ENCODE measurements around the gene NCKAP5.

The NCKAP5 gene

DNA sequence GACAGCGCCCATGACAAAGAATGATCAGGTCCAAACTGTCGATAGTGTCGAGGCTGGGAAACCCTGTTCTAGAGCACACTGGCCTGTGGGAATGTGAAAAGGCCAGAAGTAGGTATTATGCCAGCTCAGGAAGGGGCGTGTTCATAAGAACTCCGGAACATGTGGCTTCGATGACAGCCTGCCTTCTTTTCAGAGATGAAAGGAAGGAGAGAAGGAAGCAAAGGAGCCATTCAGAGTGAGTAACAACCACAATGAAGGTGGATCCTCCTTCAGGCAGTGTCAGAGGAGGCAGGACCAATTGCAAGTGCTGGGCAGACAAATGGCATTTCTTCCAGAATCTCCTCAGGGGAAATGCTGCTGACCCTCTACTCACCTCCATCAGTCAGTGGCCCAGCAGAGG is 58.5 kb downstream of the NCKAP5 start:
- no peak for ATAC-seq (ENCODE audit: low read depth)
- Histone ChIP-seq H3K4me3 (ENCODE audit: severe bottlenecking) (no peak overlapping the region), H3K36me3 (ENCODE audit: low read depth) (no peaks in the 10 kb centered on the region), H3K4me1 (ENCODE audit: insufficient read depth, poor library complexity, severe bottlenecking) (peaks cover 9% of the 10 kb centered on the region), H3K27ac (ENCODE audit: poor library complexity, severe bottlenecking) (no peak overlapping the region), H3K27me3 (ENCODE audit: insufficient read depth, poor library complexity, severe bottlenecking) (no peaks in the 10 kb centered on the region), H3K9me3 (ENCODE audit: severe bottlenecking) (no peaks in the 10 kb centered on the region)
- DNase-seq (ENCODE audit: low spot score): no peak
- TF ChIP-seq, protein P1, sequence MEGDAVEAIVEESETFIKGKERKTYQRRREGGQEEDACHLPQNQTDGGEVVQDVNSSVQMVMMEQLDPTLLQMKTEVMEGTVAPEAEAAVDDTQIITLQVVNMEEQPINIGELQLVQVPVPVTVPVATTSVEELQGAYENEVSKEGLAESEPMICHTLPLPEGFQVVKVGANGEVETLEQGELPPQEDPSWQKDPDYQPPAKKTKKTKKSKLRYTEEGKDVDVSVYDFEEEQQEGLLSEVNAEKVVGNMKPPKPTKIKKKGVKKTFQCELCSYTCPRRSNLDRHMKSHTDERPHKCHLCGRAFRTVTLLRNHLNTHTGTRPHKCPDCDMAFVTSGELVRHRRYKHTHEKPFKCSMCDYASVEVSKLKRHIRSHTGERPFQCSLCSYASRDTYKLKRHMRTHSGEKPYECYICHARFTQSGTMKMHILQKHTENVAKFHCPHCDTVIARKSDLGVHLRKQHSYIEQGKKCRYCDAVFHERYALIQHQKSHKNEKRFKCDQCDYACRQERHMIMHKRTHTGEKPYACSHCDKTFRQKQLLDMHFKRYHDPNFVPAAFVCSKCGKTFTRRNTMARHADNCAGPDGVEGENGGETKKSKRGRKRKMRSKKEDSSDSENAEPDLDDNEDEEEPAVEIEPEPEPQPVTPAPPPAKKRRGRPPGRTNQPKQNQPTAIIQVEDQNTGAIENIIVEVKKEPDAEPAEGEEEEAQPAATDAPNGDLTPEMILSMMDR (IDR thresholded peaks at IDR 0.05; ENCODE audit: poor library complexity, severe bottlenecking): no peak

DNA sequence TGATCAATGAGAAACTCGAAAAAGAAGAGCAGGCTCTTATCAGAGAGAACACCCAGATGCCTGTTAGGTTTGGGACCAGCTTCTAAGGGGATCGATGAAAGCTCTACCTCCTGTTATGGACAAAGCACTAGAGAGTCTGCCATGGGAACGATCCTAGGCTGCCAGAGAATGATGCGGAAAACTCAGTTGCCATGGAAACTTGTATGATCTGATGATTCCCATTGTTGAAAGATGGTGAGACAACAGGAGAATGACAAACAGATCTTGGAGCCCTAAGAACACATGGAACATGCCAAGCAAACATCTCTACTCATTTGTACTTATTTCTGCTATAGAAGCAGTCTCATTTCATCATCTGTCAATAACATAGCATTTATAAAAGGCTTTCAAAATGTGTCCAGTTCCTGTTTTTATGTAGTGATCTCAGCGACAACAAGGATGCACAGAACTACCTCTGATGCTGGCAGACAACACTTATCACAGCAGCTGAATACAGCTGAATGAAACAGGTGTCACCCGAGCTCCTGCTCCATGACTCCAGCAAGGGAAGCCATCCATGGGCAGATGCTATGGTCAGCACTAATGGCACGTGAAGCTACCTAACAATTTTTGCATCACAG is 59.6 kb downstream of the NCKAP5 start:
- DNase-seq (ENCODE audit: low spot score): no peak
- no peak overlapping the region for H3K27ac ChIP-seq (ENCODE audit: poor library complexity, severe bottlenecking)
- H3K9me3 ChIP-seq (ENCODE audit: severe bottlenecking): no peaks in the 10 kb centered on the region

DNA sequence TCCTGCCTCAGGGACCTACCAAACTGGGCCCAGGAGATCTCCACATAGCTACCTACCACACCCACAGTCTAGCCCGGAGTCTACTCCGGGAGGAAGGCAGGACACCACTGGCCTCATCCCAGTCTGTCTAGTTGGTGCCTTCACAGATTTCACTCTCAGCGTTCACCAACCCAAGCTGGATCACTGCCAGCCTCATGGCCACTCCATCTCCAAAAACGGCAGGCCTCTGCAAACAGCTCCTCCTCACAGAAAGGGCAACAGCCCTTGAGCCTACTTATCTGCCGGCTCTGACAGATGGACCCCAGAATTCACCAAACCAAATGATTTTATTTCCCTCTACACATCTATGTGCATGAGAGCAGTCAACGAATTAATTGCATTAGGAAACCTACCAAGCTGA is 61.3 kb downstream of the NCKAP5 start:
- ATAC-seq (ENCODE audit: low read depth) (no peak), DNase-seq (ENCODE audit: low spot score) (no peak)
- Histone ChIP-seq H3K36me3 (ENCODE audit: low read depth) (no peaks in the 10 kb centered on the region), H3K4me3 (ENCODE audit: severe bottlenecking) (no peak overlapping the region), H3K9me3 (ENCODE audit: severe bottlenecking) (no peaks in the 10 kb centered on the region), H3K27me3 (ENCODE audit: insufficient read depth, poor library complexity, severe bottlenecking) (no peaks in the 10 kb centered on the region), H3K27ac (ENCODE audit: poor library complexity, severe bottlenecking) (no peak overlapping the region), H3K4me1 (ENCODE audit: insufficient read depth, poor library complexity, severe bottlenecking) (peaks cover 14% of the 10 kb centered on the region)
- TF ChIP-seq, protein P1 (IDR thresholded peaks at IDR 0.05; ENCODE audit: poor library complexity, severe bottlenecking): no peak

More for the DNA sequence above, 59.6 kb downstream of the NCKAP5 start:
- Histone ChIP-seq H3K27me3 (ENCODE audit: insufficient read depth, poor library complexity, severe bottlenecking) (no peaks in the 10 kb centered on the region), H3K4me3 (ENCODE audit: severe bottlenecking) (no peak overlapping the region), H3K4me1 (ENCODE audit: insufficient read depth, poor library complexity, severe bottlenecking) (peaks cover 14% of the 10 kb centered on the region), H3K36me3 (ENCODE audit: low read depth) (no peaks in the 10 kb centered on the region)
- TF ChIP-seq, protein P1 (IDR thresholded peaks at IDR 0.05; ENCODE audit: poor library complexity, severe bottlenecking): no peak
- ATAC-seq (ENCODE audit: low read depth): no peak

DNA sequence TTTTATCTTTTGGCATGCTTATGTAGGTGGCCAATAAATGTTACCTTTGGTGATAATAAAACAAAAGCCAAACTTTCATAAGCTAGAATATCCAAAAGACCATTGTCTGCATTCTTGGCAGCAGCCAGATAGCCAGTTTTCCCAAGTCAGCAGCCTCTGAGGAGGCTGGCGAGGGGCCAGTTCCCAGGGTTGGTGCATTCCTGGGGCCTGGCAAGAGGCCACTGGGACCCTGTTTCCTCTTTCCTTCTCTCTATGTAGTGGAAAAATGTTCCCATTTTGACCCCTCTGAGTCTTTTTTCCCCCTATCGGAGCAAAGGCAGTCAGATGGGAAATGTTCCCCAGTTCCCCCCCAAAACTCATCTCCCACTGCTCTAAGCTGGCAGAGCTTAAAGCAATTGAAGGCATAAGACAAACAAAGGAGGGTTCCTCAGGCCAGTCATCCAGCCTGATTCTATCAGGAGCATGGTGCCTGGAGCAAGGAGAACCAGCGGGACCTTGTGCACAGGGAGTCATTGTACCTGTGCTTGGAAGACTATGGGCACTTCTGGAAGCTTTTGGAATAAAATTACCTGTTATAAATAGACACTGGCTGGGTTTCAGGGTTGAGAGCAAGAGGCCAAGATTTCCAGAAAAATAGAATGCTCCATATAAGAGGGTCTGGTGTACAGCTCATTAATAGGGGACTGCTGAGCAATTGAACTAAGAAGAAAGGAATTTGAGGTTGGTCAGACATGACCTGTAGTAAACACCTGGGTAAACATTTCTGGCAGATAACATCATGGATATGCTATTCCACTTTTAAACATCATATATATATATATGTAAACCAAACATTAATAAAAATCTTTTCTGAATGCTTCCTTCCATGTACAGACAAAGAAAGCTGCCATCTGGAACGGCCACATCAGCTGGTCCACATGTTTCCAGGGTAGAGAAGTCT is 63.4 kb downstream of the NCKAP5 start:
- peak; percentile 90 for ATAC-seq (ENCODE audit: low read depth)
- DNase-seq (ENCODE audit: low spot score): peak; percentile 73
- no peaks in the 10 kb centered on the region for H3K9me3 ChIP-seq (ENCODE audit: severe bottlenecking)
- no peaks in the 10 kb centered on the region for H3K36me3 ChIP-seq (ENCODE audit: low read depth)
- TF ChIP-seq, protein P1 (IDR thresholded peaks at IDR 0.05; ENCODE audit: poor library complexity, severe bottlenecking): no peak
- H3K4me1 ChIP-seq (ENCODE audit: insufficient read depth, poor library complexity, severe bottlenecking): peaks cover 18% of the 10 kb centered on the region
- no peaks in the 10 kb centered on the region for H3K27me3 ChIP-seq (ENCODE audit: insufficient read depth, poor library complexity, severe bottlenecking)
- H3K27ac ChIP-seq (ENCODE audit: poor library complexity, severe bottlenecking): peak overlapping the region; percentile 87
- H3K4me3 ChIP-seq (ENCODE audit: severe bottlenecking): no peak overlapping the region

Data from RWPE2 (cell line).